ENCODE measurements around the gene NT5E.
"Not testable (repeated sequence)": the region's sequence is repeated elsewhere in the genome, so short reads cannot be mapped to it uniquely, and the experiment has no call there.

NT5E gene

DNA sequence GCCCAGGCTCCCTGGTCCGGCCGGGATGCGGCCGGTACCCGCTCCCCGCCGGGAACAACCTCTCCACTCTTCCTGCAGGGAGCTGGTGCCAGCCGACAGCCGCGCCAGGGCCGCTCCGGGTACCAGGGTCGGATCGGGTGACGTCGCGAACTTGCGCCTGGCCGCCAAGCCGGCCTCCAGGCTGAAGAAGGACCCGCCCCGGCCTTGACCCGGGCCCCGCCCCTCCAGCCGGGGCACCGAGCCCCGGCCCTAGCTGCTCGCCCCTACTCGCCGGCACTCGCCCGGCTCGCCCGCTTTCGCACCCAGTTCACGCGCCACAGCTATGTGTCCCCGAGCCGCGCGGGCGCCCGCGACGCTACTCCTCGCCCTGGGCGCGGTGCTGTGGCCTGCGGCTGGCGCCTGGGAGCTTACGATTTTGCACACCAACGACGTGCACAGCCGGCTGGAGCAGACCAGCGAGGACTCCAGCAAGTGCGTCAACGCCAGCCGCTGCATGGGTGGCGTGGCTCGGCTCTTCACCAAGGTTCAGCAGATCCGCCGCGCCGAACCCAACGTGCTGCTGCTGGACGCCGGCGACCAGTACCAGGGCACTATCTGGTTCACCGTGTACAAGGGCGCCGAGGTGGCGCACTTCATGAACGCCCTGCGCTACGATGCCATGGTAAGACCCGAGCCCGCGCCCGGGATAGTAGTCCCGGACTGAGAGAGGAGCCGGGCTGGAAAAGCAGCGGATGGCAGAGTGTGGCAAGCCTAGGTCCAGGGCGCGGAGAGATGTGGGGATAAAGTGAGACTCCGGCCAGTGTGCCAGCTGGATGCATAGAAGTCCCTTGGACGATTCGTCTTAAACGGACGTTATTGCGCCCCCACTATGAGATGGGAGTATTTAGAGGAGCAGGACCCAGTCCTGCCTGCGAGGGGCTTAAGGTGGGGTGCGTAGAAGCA is at the start of gene NT5E:
TSS of gene NT5E (plus strand) at position 266 of the 942 bp plus-strand sequence. CDS start at position 323, 57 bp downstream.
- no peak for DNase-seq (ENCODE audit: low read depth in 1 of 2, low spot score in 1 of 2)

DNA sequence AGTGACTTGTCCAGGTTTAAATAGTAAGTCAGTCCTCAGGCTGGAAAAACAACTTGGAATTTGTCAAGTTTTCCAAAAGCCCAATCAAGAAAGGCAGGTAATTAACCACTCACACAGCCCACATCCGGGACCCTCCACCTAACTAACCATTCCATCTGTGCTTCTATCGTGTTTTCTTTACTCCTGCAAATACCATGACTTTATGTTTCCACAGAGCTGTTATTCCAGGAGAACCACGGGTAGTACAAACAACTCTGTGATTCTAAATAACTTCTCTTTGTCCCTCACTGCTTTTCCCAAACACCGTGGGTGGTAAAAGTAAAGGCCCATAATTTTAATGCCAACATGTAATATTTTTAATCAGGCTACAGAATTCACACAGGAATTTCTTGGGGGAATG is 49.6 kb upstream of the NT5E start:
- no peak for DNase-seq (ENCODE audit: low read depth in 1 of 2, low spot score in 1 of 2)

DNA sequence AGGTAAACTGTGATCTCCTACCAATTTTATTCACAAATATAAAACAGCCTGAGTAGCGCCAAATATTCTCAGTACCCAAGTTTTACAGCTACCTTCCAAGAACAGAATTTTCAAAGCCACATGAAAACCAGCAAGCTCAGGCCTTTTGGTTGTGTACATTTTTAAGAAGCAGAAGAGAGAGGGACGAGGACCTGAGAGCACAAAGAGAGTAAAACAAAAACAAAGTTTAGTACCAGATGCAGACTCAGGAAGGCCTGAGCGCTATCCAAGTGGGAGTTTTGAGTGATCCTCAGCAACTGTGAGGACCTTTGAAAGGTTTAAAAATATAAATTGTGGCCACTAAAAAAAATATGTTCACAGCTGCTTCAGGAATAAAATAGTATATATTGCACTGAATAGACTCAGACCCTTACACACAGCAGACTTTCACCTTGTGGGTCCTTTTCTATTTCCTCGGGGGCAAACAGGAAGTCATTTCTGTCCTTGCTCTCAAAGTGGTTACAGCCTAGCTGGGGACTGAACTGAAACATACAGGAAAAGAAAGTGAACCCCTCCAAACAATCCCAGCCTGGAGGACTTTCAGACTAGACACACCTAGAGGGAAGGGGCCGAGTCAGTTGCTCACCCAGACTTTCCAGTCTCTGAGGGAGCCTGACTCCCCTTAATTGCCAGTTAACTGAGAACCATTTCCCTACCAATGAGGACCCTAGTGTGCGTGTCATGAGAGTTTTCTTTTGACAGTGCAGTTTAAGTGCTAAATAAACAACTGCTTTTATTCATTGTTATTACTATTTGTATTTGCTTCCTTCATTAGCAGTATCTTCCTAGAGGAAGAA is 48.5 kb upstream of the NT5E start:
- no peak for DNase-seq (ENCODE audit: low read depth in 1 of 2, low spot score in 1 of 2)

DNA sequence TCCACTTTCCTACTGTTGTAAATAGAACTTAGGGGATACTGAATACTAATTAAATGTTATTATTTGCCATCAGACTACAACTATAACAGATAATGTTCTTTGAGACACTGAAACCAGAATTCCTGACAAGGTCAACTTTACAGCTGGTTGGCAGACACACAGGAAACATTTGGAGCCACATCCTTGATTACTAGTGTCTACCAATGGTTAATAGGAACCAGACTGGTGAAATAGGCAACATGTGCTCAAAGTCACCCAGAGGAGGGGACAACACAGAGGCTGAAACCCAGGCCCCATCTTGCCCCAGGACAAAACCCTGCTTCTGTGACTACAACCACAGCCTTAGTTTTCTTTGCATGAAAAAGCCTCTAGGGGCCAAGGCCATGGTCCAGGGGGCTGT is 47.8 kb upstream of the NT5E start:
- DNase-seq (ENCODE audit: low read depth in 1 of 2, low spot score in 1 of 2) = no peak

DNA sequence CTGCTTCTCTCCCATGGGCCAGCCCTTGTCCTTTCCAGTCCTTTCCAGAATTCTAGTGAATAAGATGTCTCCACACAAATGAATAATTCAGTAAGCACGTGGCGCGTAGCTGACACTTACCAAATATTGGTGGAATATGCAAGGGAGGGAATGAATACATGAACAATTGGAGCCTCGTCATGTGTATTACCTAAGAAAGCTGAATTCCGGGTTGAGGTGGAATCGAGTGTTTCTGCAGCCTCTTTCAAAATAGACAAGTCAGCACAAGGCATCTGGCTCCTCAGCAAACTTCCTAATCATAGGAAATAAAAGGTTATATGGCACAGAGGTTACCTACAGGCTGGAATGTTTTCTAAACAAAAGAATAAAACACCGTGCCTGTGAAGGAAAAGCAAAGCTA is 47.0 kb upstream of the NT5E start:
- no peak for DNase-seq (ENCODE audit: low read depth in 1 of 2, low spot score in 1 of 2)

DNA sequence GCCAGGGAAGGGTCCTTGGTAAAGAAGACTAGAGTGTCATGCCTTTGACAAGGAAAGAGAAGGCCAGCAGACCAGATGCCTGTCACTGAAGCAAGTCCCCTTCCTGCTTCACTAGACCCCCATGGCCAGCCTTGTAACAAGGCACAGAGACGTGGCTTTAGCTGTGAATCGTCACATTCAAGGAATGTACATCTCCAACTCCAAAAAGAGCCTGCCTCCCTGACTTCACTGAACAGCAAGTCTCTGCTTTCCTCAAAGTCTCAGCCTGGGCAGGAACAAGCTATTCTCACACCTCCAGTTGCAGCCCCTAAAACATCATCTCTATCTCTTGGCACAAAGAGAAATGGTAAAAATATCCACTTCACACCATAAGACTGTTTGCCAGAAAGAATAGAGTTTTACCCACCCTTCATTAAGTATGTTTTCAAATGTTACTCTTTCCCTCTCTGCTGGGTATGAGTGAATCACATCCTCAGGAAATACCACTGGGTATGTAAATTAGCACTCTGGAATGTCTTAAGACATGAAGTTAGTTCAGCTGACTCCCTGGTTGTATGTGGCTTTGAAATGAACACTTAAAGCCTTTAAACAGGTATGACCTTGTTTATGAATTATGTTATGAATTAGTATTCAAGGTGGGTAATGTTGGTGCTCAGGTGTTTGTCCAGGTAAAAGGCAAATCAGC is 46.4 kb upstream of the NT5E start:
- no peak for DNase-seq (ENCODE audit: low read depth in 1 of 2, low spot score in 1 of 2)

DNA sequence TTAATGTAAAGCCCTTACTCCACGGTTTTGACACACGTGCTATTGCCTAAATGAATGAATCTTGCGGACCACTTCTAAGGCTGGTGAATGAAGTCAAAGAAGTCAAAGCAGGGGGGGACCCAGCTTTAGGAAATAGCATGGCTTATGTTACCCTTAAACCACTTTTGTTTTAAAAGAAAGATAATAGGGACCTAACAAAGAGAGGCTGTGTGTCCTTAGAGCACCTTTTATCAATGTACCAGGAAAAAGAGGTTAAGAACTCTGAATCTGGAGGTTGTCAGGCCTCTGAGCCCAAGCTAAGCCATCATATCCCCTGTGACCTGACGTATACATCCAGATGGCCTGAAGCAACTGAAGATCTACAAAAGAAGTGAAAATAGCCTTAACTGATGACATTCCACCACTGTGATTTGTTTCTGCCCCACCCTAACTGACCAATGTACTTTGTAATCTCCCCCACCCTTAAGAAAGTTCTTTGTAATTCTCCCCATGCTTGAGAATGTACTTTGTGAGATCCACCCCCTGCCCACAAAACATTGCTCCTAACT is 45.8 kb upstream of the NT5E start:
- not testable (repeated sequence) for DNase-seq (ENCODE audit: low read depth in 1 of 2, low spot score in 1 of 2)

DNA sequence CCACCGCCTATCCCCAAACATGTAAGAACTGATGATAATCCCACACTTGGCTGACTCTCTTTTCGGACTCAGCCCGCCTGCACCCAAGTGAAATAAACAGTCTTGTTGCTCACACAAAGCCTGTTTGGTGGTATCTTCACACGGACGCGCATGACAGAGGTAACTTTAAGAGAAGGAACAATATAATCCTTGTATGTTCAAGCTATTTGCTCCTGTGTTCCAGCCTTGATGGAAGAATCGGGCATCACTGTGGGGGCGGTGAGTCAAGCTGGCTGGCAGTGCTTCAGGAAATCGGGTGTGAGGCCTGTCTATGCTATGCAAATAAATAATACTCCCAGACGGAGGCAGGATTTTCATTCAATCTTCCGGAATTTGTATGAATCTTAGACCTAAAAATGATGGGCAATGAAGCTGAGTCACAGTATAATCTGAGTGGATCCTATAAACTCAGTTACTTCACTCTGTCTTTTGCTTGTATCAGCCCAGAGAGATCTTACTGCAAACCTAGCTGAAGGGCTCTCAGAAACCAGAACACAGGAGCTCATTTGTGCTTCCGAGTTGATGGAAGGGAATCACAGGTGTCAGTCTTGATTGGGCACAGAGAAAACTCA is 45.2 kb upstream of the NT5E start:
- no peak for DNase-seq (ENCODE audit: low read depth in 1 of 2, low spot score in 1 of 2)

DNA sequence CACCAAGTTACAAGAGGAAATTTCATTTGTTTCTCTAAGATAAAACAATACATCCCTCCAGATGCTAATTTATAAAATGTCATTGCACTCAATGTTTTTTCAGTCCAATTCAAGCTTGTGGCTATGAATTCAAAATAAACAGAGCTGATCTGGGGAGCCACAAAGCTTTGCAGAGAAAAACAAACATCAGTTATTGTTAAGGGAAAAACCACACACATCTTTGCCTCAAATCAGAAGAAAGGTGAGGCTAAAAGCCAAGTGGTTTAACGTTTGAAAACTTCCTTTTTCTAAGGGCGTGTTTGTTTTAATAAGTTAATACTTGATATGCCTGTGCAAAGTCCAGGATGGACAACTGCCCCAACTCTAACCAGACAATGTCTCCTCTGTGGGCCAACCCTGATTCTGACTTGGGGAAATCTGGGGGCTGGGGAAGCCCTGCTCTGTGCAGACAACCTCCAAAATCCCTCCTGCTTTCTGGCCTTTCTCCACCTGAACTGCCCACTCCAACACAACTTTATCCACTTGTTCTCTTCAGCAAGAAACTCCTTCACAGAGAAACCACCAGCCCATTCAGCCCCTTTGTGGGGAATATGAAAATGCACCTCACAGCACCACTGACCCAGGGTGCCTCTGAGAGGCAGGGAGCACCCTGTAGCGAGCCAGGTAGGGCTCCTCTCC is 44.6 kb upstream of the NT5E start:
- DNase-seq (ENCODE audit: low read depth in 1 of 2, low spot score in 1 of 2) = no peak

DNA sequence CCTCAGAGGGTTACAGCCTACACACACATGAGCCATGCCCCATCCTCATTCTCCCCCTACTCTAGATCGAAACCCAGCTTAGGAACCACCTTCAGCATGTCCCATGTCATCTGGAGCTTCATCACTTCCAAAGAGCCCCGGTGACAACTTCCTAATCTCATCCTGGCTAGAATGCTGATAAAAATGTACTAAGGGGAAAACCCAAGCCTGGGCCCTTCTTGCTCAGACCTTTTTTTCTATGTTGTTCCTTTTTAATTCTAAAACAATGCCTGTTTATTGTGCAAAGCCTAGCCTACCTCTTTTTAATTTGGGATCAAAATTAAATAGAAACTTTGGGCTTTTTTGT is 44.1 kb upstream of the NT5E start:
- no peak for DNase-seq (ENCODE audit: low read depth in 1 of 2, low spot score in 1 of 2)

DNA sequence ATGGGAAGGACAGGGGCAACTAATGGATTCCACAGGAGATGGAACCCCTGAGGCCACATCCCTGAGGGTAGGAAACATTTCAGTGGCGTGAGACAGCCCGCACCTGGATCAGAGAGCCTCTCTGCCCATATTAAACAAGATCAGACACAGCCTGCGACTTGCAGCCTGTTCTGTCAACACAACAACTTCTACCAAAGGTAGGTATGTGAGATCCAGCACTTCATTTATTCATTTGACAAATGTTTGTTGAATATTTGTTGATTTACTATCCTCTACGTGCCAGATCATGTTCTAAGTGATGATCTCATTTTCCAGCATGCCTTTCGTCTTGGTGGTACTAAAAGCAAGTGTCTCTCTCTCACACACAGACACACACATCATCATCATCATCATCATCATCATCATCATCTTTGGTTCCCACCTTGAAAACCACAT is 43.2 kb upstream of the NT5E start:
- DNase-seq (ENCODE audit: low read depth in 1 of 2, low spot score in 1 of 2) = no peak

DNA sequence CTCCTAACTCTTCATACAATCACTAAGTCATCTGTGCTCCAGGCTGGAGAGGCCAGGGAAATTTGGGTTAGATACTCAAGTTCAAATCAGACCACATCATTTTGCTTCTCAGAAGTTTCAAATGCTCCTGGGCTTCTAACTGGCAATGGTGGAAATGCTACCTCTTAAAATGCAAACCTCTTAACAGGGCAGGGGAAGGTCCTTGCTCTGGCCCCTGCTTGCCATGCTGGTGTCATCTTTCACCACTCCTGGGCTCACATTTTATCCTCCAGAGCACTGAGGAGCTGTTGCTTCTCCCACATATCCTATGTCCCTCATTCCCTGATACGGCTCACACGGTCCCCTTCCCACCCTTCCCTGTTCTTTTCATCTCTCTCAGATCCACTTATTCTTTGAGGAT is 41.8 kb upstream of the NT5E start:
- DNase-seq (ENCODE audit: low read depth in 1 of 2, low spot score in 1 of 2) = no peak

DNA sequence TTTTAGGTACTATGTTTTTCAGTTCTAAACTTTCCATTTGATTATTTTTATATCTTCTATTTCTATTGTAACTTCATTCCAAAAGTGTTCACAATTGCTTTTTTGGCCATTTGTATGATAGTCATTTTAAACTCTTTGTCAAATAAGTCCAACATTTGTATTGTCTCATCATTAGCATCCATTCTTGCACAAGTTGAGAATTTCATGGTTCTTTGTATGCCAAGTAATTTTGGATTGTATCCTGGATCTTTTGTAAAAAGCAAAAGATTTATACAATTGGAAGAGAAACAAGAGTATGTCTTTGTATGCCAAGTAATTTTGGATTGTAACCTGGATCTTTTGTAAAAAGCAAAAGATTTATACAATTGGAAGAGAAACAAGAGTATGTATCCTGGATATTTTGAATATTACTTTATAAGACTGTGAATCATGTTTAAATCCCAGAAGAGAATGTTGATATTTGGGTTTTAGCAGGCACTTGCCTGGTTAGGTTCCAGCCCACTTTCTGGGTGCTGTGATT is 36.9 kb upstream of the NT5E start:
- DNase-seq (ENCODE audit: low read depth in 1 of 2, low spot score in 1 of 2) = no peak

DNA sequence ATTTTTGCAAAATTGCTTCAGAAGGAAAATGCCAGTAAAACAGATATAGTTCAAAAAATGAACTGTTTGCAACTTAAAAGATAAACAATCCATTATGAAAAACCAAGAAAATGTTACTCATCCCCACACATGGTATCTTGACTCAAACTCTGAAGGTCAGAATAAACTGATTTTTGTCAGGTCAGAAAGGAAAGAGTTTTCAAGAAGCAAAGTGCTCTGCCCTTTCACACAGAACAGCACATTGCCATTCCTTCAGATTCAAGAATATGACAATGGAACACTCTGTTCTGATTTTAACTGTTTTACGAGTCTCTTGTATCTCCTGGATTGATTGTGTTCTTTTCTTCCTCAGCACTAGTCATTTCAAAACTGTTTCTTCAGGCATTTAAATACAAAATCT is 33.8 kb upstream of the NT5E start:
- DNase-seq (ENCODE audit: low read depth in 1 of 2, low spot score in 1 of 2) = no peak

DNA sequence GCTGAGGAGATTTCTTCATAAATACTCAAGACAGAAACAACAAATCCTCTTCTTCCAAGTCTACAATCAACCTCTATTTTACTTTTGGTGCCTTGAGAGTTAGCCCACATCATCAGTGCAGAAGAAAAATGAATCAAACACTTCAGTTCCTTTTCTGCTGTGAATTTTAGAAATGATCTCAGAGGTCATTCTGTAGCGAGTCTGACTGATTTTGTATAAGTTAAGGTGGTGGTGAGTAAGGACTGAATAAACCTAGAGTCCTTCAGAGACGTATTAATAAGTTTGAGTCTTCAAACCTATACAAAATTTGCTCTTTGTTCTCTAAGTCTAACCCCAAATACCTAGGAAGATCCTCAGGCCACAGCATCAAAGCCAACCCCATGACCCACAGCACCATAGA is 33.1 kb upstream of the NT5E start:
- DNase-seq (ENCODE audit: low read depth in 1 of 2, low spot score in 1 of 2) = no peak

DNA sequence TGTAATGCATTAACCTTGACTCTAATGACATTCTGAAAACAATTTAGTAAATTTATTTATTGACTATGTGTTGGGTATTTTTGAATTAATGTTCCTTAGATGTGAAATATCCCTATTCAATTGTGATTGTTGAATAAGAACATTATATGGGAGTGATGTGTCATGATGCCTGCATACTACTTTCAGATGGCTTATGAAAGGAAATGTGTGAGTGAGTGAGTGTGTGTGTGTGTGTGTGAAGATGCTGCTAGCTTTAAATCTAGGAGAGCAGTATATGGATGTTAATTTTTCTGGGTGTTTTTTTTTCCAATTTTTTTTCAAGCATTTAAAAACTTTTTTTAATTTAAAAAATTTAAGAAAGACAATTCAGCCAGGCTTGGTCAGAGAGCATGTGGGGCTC is 32.5 kb upstream of the NT5E start:
- DNase-seq (ENCODE audit: low read depth in 1 of 2, low spot score in 1 of 2) = no peak

DNA sequence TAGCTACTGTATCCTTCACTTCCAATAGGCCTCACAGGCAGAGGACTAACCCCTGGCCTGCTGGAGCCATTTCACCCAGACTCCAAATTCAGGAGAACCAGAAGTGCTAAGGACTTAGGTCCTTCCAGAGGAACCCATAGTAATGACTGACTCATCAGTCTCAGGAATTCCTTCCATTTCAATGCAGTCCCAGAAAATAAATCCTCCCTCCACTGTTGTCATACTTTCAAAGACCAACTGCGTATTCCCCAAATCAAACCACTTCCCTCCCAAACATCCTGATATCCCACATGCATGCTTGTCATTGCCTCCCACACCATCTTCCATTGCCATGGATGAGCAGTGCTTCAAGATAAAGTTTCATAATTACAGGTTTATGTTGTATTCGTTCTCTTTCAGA is 31.8 kb upstream of the NT5E start:
- no peak for DNase-seq (ENCODE audit: low read depth in 1 of 2, low spot score in 1 of 2)

DNA sequence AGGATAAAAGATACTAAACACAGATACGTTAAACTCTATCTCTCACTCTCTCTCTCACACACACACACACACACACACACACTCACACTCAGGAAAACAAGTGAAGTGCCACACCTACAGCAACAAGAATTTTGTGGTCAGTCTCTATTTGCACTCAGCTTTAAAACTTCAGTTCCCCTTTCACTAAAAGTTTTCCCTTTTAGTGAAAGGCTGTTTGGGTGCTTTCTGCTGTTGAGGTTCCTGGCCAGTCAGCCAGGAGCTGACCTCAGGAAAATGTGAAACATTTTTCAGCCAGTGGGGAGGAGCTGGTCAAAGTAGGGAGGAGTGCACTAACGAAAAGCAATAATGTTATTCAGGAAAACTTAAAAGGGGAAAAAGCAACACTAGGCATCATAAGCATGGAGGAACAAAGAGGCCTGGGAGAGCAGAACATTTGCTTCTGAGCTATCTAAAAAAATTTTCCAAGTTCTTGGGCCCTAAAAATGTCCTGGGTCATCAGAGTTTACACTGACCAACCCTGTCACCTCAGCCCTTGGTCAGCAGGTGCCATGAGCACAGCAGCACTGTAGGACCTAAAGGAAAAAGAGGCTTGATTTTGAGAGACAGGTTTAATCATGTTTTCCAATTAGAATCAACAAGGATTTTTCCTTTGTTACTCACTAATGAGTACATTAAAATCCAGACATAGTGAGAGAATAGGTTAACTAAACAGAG is 30.7 kb upstream of the NT5E start:
- DNase-seq (ENCODE audit: low read depth in 1 of 2, low spot score in 1 of 2) = no peak

DNA sequence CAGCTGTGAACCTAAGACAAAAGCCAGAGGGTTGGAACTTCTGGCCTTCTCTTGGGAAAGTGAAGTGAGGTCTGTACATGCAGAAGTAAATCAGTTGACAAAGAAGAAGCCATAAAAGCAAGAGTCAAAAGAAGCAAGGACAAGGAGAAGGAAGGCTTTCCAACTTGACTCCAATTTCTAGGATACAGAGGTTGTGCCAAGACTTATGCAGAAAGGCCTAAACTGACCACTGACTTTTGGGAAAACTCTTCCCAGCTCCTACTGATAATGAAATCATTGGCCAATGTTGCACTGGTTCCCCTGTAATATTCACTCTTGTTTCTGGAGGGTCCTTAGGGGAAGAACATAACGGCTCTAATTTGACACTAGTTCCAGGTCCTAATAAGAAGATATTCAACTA is 29.3 kb upstream of the NT5E start:
- DNase-seq (ENCODE audit: low read depth in 1 of 2, low spot score in 1 of 2) = no peak

DNA sequence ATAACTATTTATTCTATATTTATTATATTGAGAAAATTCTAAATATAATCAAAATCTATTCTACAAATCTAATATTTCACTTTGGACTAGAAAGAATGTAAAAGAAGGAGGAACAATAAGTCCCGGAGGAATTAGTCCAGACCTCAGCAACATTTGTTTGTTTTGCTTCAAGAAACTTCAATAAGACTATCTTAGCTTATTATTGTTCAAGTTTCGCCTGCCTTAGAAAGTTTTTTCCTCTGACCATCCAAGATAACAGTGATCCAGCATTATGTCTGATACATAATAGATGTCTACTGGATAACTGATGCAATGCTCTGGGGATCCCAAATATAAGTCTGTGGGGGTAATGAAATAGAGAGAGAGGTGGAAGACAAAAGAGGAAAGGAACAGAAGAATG is 28.7 kb upstream of the NT5E start:
- DNase-seq (ENCODE audit: low read depth in 1 of 2, low spot score in 1 of 2) = no peak
